ENCODE results near the gene SLC17A7. TPM values are rescaled to one million over a fixed set of nuclear protein-coding genes. Genes with fewer than 3 reads are reported as not detected.
"Not testable (repeated sequence)": the region's sequence is repeated elsewhere in the genome, so short reads cannot be mapped to it uniquely, and the experiment has no call there.

SLC17A7 gene
- total RNA-seq, 6 experiments from 2014 or later: 0.05 to 0.17 (median 0.09) TPM; not detected in 1

DNA sequence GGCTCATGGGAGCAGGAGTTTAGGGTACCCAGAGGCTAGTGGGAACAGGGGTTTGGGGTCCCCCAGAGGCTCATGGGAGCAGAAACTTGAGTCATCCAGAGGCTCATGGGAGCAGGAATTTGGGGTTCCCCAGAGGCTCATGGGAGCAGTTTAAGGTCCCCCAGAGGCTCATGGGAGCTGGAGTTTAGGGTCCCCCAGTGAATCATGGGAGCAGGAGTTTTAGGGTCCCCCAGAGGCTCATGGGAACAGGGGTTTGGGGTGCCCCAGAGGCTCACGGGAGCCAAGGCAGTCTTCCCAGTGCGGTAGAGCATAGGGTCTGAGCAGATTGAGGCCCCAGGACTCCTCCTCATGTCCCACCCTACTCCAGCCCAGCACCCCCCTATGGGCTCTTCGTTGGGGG is 24.0 kb upstream of the SLC17A7 start:
- H3K27me3 Mint-ChIP-seq (ENCODE audit: insufficient read depth): no peaks in the 10 kb centered on the region
- H3K4me1 Mint-ChIP-seq (ENCODE audit: low read depth): no peaks in the 10 kb centered on the region
- no peaks in the 10 kb centered on the region for H3K9me3 Mint-ChIP-seq
- no peaks in the 10 kb centered on the region for H3K36me3 Mint-ChIP-seq (ENCODE audit: low read depth)
- H3K4me3 Mint-ChIP-seq: no peak overlapping the region
- TF ChIP-seq, protein P1, sequence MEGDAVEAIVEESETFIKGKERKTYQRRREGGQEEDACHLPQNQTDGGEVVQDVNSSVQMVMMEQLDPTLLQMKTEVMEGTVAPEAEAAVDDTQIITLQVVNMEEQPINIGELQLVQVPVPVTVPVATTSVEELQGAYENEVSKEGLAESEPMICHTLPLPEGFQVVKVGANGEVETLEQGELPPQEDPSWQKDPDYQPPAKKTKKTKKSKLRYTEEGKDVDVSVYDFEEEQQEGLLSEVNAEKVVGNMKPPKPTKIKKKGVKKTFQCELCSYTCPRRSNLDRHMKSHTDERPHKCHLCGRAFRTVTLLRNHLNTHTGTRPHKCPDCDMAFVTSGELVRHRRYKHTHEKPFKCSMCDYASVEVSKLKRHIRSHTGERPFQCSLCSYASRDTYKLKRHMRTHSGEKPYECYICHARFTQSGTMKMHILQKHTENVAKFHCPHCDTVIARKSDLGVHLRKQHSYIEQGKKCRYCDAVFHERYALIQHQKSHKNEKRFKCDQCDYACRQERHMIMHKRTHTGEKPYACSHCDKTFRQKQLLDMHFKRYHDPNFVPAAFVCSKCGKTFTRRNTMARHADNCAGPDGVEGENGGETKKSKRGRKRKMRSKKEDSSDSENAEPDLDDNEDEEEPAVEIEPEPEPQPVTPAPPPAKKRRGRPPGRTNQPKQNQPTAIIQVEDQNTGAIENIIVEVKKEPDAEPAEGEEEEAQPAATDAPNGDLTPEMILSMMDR (IDR thresholded peaks at IDR 0.05): no peak
- no peak overlapping the region for H3K27ac Mint-ChIP-seq
- DNase-seq: no peak

- Mint-ChIP-seq H3K4me1 (ENCODE audit: low read depth) (no peaks in the 10 kb centered on the region), H3K4me3 (no peak overlapping the region), H3K9me3 (no peaks in the 10 kb centered on the region), H3K27me3 (ENCODE audit: insufficient read depth) (no peaks in the 10 kb centered on the region), H3K27ac (no peak overlapping the region), H3K36me3 (ENCODE audit: low read depth) (no peaks in the 10 kb centered on the region)
- TF ChIP-seq, protein P1 (IDR thresholded peaks at IDR 0.05): no peak
- no peak for DNase-seq
Measured at GRCh38 chr19:49463960-49464740, 22.8 kb upstream of the SLC17A7 start.

DNA sequence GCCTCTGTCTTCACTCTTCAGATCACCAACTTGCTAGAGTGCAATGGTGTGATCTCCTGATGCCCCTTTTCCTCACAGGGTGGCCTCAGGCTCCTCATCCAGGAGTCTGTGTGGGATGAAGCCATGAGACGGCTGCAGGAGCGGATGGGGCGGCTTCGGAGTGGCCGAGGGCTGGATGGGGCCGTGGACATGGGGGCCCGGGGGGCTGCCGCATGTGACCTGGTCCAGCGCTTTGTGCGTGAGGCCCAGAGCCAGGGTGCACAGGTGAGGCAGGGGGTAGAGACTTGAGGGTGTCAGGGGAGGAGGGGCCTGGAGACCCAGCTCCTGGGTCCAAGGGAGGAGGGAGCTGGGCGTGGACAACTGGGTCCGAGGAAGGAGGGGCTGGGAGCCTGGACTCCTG is 21.2 kb upstream of the SLC17A7 start:
- Mint-ChIP-seq H3K4me3 (no peak overlapping the region), H3K36me3 (ENCODE audit: low read depth) (no peaks in the 10 kb centered on the region), H3K4me1 (ENCODE audit: low read depth) (no peaks in the 10 kb centered on the region), H3K27ac (no peak overlapping the region), H3K27me3 (ENCODE audit: insufficient read depth) (no peaks in the 10 kb centered on the region), H3K9me3 (no peaks in the 10 kb centered on the region)
- DNase-seq: no peak
- TF ChIP-seq, protein P1 (IDR thresholded peaks at IDR 0.05): no peak

DNA sequence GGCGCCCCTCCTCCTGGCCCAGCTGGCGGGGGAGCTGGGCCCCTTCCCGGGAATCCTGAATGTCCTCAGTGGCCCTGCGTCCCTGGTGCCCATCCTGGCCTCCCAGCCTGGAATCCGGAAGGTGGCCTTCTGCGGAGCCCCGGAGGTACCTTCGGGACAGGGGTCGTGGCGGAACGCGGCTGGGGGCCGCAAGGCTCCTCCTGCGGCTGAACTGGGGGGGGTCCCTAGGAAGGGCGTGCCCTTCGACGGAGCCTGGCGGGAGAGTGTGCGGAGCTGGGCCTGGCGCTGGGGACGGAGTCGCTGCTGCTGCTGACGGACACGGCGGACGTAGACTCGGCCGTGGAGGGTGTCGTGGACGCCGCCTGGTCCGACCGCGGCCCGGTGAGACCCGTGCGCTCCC is 20.3 kb upstream of the SLC17A7 start:
- Mint-ChIP-seq H3K9me3 (no peaks in the 10 kb centered on the region), H3K27me3 (ENCODE audit: insufficient read depth) (no peaks in the 10 kb centered on the region), H3K4me1 (ENCODE audit: low read depth) (no peaks in the 10 kb centered on the region), H3K4me3 (no peak overlapping the region), H3K36me3 (ENCODE audit: low read depth) (no peaks in the 10 kb centered on the region), H3K27ac (no peak overlapping the region)
- TF ChIP-seq, protein P1 (IDR thresholded peaks at IDR 0.05): no peak
- DNase-seq: no peak

- H3K27me3 Mint-ChIP-seq (ENCODE audit: insufficient read depth); H3K4me1 Mint-ChIP-seq (ENCODE audit: low read depth); DNase-seq; H3K9me3 Mint-ChIP-seq; H3K4me3 Mint-ChIP-seq; H3K27ac Mint-ChIP-seq; H3K36me3 Mint-ChIP-seq (ENCODE audit: low read depth): not testable (repeated sequence)
Measured at GRCh38 chr19:49461130-49461529, 19.8 kb upstream of the SLC17A7 start.

DNA sequence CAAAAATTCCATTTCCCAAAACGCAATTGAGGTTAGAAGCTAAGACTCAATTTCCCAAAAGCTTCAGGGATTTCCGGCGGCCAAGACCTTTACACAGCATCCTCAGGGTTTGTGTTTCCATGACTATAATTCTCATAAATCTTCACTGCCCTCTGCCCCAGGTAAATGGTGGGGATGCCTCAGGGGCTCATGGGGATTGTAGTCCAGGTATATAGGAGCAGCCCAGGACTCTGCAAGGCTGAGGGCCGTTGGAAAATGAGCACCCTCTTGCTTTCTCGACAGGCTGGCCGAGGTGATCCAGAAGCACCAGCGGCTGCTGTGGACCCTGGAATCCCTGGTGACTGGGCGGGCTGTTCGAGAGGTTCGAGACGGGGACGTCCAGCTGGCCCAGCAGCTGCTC is 18.1 kb upstream of the SLC17A7 start:
- Mint-ChIP-seq H3K27ac (no peak overlapping the region), H3K27me3 (ENCODE audit: insufficient read depth) (no peaks in the 10 kb centered on the region), H3K9me3 (no peaks in the 10 kb centered on the region), H3K4me3 (no peak overlapping the region), H3K4me1 (ENCODE audit: low read depth) (peaks cover 8% of the 10 kb centered on the region), H3K36me3 (ENCODE audit: low read depth) (no peaks in the 10 kb centered on the region)
- TF ChIP-seq, protein P1 (IDR thresholded peaks at IDR 0.05): no peak
- DNase-seq: no peak
